ENCODE data around the gene CNOT9. TPM values are rescaled to one million over a fixed set of nuclear protein-coding genes. Genes with fewer than 3 reads are reported as not detected.

Gene CNOT9
- total RNA-seq, 2 donors from 2014 or later, result 12.9 to 17.6 TPM

DNA sequence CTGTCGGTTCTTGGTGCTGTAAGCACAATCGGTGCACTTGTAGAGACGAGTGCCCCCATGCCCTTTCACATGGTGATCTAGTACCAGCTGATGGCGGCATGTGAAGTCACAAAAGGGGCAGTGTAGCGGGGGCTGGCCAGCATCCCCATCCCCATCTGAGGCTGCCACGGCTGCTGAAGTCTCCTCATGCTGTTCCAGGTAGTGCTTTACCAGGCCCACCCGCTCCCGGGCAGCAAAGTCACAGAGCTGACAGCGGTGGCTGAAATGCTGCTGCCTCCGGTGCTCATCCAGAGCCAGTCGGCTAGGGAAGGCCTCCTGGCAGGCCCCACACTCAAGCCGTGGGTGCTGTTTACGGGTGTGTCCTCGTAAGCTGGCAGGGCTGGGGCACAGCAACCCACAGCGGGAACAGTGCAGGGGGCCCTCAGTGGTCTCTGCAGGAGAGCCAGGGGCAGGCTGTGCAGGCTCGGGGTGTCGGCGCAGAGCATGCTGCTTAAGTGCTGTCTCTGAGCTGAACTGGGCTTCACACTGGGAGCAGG, 73.5 kb downstream of the CNOT9 start:
- intact Hi-C loops (cut with DNase I), result loop anchor here (10.0 kb wide), 1 partner anchor 227 kb away; the partner anchor contains the start of gene VIL1
- peaks cover 8 to 48% of the 10 kb centered on the region in 2 donors for H3K36me3 ChIP-seq (replicated peaks in 1 of 2; ENCODE audit: insufficient read depth in 1 of 2, low read depth in 2 of 2)
- WGBS, 2 donors, result 85 to 92% methylated on average over 4 to 18 of the region's 18 CpGs
- H3K4me1 ChIP-seq, result peaks cover 16% of the 10 kb centered on the region
- H3K27ac ChIP-seq, result no peak overlapping the region
- H3K4me3 ChIP-seq, result no peak overlapping the region
- H3K27me3 ChIP-seq, result no peaks in the 10 kb centered on the region
- no peaks in the 10 kb centered on the region for H3K9me3 ChIP-seq
- TF ChIP-seq POLR2A (IDR thresholded peaks at IDR 0.05) (no peak), CTCF (IDR thresholded peaks at IDR 0.05) (no peak)
- ATAC-seq (no peak), DNase-seq (no peak)

- DNase-seq, result no peak
- peaks cover 8 to 46% of the 10 kb centered on the region in 2 donors for H3K36me3 ChIP-seq (replicated peaks in 1 of 2; ENCODE audit: insufficient read depth in 1 of 2, low read depth in 2 of 2)
- ATAC-seq, result no peak
- no peaks in the 10 kb centered on the region for H3K27me3 ChIP-seq
- H3K4me3 ChIP-seq, result no peak overlapping the region
- no peaks in the 10 kb centered on the region for H3K9me3 ChIP-seq
- peaks cover 16% of the 10 kb centered on the region for H3K4me1 ChIP-seq
- H3K27ac ChIP-seq, result no peak overlapping the region
- 86 to 100% methylated on average over 7 to 17 of the region's 17 CpGs for WGBS, 2 donors
- TF ChIP-seq POLR2A (IDR thresholded peaks at IDR 0.05) (no peak), CTCF (IDR thresholded peaks at IDR 0.05) (no peak)
- intact Hi-C loops (cut with DNase I), result loop anchor here (10.0 kb wide), 1 partner anchor 228 kb away; the partner anchor contains the start of gene VIL1
Measured at GRCh38 chr2:218642786-218643185, 74.1 kb downstream of the CNOT9 start.

GRCh38 chr2:218643751-218644310, 75.2 kb downstream of the CNOT9 start:
- Histone ChIP-seq H3K4me3 (no peak overlapping the region), H3K27me3 (no peaks in the 10 kb centered on the region), H3K27ac (peak overlapping the region in 3 of 4 donors; percentile 54 to 69 (median 63)), H3K9me3 (no peaks in the 10 kb centered on the region), H3K4me1 (peaks cover 16% of the 10 kb centered on the region), H3K36me3 (replicated peaks in 1 of 2; ENCODE audit: insufficient read depth in 1 of 2, low read depth in 2 of 2) (peaks cover 0 to 45% of the 10 kb centered on the region in 2 donors)
- WGBS, 2 donors, result 70 to 94% methylated on average over 3 to 10 of the region's 10 CpGs
- intact Hi-C loops (cut with DNase I), result loop anchor here (10.0 kb wide), 1 partner anchor 229 kb away; the partner anchor contains the start of gene VIL1
- DNase-seq (no peak), ATAC-seq (no peak)
- TF ChIP-seq POLR2A (IDR thresholded peaks at IDR 0.05), result no peak
- no peak for TF ChIP-seq CTCF (IDR thresholded peaks at IDR 0.05)

DNA sequence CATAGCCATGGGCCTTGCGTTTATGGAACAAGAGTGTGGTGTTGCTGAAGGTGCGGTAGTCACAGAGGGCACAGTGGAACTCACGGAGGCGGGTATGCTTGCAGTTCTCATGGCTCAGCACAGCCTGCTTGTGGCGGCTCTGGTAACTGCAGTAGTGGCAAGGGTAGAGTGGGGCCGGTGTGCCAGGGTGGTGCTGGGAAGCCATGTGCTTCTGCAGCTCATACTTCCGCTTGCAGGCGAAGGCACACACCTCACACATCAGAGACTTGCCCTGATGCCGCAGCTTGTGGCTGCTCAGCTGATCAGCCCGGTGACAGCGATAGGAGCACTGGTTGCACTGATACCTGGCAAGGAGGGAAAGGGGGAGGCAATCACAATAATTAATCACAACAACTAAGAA, 76.1 kb downstream of the CNOT9 start:
- ATAC-seq (peak; percentile 60), DNase-seq (peak; percentile 22 to 50 (median 30))
- peaks cover 16% of the 10 kb centered on the region for H3K4me1 ChIP-seq
- TF ChIP-seq POLR2A (IDR thresholded peaks at IDR 0.05) (no peak), CTCF (IDR thresholded peaks at IDR 0.05) (peak in 2 of 7 experiments; percentile 16 to 26)
- no peaks in the 10 kb centered on the region for H3K27me3 ChIP-seq
- H3K27ac ChIP-seq, result peak overlapping the region in 3 of 4 donors; percentile 54 to 69 (median 63)
- intact Hi-C loops (cut with DNase I), result loop anchor here (10.0 kb wide), 1 partner anchor 230 kb away; the partner anchor contains the start of gene VIL1
- H3K4me3 ChIP-seq, result no peak overlapping the region
- H3K36me3 ChIP-seq (replicated peaks in 1 of 2; ENCODE audit: insufficient read depth in 1 of 2, low read depth in 2 of 2), result peaks cover 0 to 42% of the 10 kb centered on the region in 2 donors
- no peaks in the 10 kb centered on the region for H3K9me3 ChIP-seq
- 64 to 65% methylated on average over 8 to 11 of the region's 11 CpGs for WGBS, 2 donors

Data from body of pancreas (tissue), 4 donors.